ENCODE measurements around the gene ELMO1. TPM values are rescaled to one million over a fixed set of nuclear protein-coding genes. Genes with fewer than 3 reads are reported as not detected.

The ELMO1 gene
- total and polyA plus RNA-seq, 2 experiments from 2014 or later = 9.6 to 10.8 TPM

GRCh38 chr7:36861656-36862055, 587.0 kb downstream of the ELMO1 start:
- no peak for DNase-seq (ENCODE audit: low read depth in 1 of 2, low spot score in 1 of 2)
- no peak for TF ChIP-seq CTCF (IDR thresholded peaks at IDR 0.05; ENCODE audit: low read depth, low read length)
- Histone ChIP-seq H3K9me3 (ENCODE audit: low read depth) (no peaks in the 10 kb centered on the region), H3K27ac (peak overlapping the region; percentile 89), H3K27me3 (no peaks in the 10 kb centered on the region), H3K4me1 (ENCODE audit: low read depth) (peaks cover 50% of the 10 kb centered on the region), H3K4me3 (no peak overlapping the region), H3K36me3 (no peaks in the 10 kb centered on the region)

GRCh38 chr7:36860681-36861080, 588.0 kb downstream of the ELMO1 start:
- no peak for TF ChIP-seq CTCF (IDR thresholded peaks at IDR 0.05; ENCODE audit: low read depth, low read length)

GRCh38 chr7:36855330-36855729, 593.3 kb downstream of the ELMO1 start:
- no peak overlapping the region for H3K4me3 ChIP-seq
- H3K27ac ChIP-seq = no peak overlapping the region
- H3K9me3 ChIP-seq (ENCODE audit: low read depth) = no peaks in the 10 kb centered on the region
- H3K36me3 ChIP-seq = no peaks in the 10 kb centered on the region
- peaks cover 15% of the 10 kb centered on the region for H3K4me1 ChIP-seq (ENCODE audit: low read depth)
- TF ChIP-seq CTCF (IDR thresholded peaks at IDR 0.05; ENCODE audit: low read depth, low read length) = no peak
- H3K27me3 ChIP-seq = no peaks in the 10 kb centered on the region
- no peak for DNase-seq (ENCODE audit: low read depth in 1 of 2, low spot score in 1 of 2)

More at GRCh38 chr7:36860681-36861080, 588.0 kb downstream of the ELMO1 start:
- Histone ChIP-seq H3K9me3 (ENCODE audit: low read depth) (no peaks in the 10 kb centered on the region), H3K4me3 (no peak overlapping the region), H3K27ac (no peak overlapping the region), H3K4me1 (ENCODE audit: low read depth) (peaks cover 41% of the 10 kb centered on the region), H3K36me3 (no peaks in the 10 kb centered on the region), H3K27me3 (no peaks in the 10 kb centered on the region)
- no peak for DNase-seq (ENCODE audit: low read depth in 1 of 2, low spot score in 1 of 2)

- H3K4me3 ChIP-seq = no peak overlapping the region
- no peaks in the 10 kb centered on the region for H3K36me3 ChIP-seq
- no peak overlapping the region for H3K27ac ChIP-seq
- DNase-seq (ENCODE audit: low read depth in 1 of 2, low spot score in 1 of 2) = no peak
- H3K4me1 ChIP-seq (ENCODE audit: low read depth) = peaks cover 10% of the 10 kb centered on the region
- no peaks in the 10 kb centered on the region for H3K9me3 ChIP-seq (ENCODE audit: low read depth)
- no peak for TF ChIP-seq CTCF (IDR thresholded peaks at IDR 0.05; ENCODE audit: low read depth, low read length)
- H3K27me3 ChIP-seq = no peaks in the 10 kb centered on the region
Measured at GRCh38 chr7:36854652-36855051, 594.0 kb downstream of the ELMO1 start.

- Histone ChIP-seq H3K4me3 (no peak overlapping the region), H3K9me3 (ENCODE audit: low read depth) (no peaks in the 10 kb centered on the region), H3K27me3 (no peaks in the 10 kb centered on the region), H3K4me1 (ENCODE audit: low read depth) (peaks cover 7% of the 10 kb centered on the region), H3K27ac (no peak overlapping the region), H3K36me3 (no peaks in the 10 kb centered on the region)
- DNase-seq (ENCODE audit: low read depth in 1 of 2, low spot score in 1 of 2) = no peak
- no peak for TF ChIP-seq CTCF (IDR thresholded peaks at IDR 0.05; ENCODE audit: low read depth, low read length)
Measured at GRCh38 chr7:36852931-36853330, 595.7 kb downstream of the ELMO1 start.

GRCh38 chr7:36852017-36852416, 596.6 kb downstream of the ELMO1 start:
- H3K9me3 ChIP-seq (ENCODE audit: low read depth) = no peaks in the 10 kb centered on the region
- H3K4me1 ChIP-seq (ENCODE audit: low read depth) = peaks cover 7% of the 10 kb centered on the region
- no peak for TF ChIP-seq CTCF (IDR thresholded peaks at IDR 0.05; ENCODE audit: low read depth, low read length)
- no peak overlapping the region for H3K4me3 ChIP-seq
- no peaks in the 10 kb centered on the region for H3K36me3 ChIP-seq
- peak overlapping the region; percentile 37 for H3K27ac ChIP-seq
- peak in 1 of 2 donors; percentile 12 for DNase-seq (ENCODE audit: low read depth in 1 of 2, low spot score in 1 of 2)
- no peaks in the 10 kb centered on the region for H3K27me3 ChIP-seq
